ENCODE measurements around the gene DIPK1B.
A peak's percentile ranks its signal among the peaks of the same experiment; 100 is the strongest.

DIPK1B gene

GRCh38 chr9:136667214-136667939 is 45.0 kb upstream of the DIPK1B start:
- Histone ChIP-seq H3K4me2 (ENCODE audit: insufficient read depth, low read length) (no peak overlapping the region), H3K27ac (ENCODE audit: low read length) (no peak overlapping the region), H2AFZ (ENCODE audit: low read depth, low read length) (no peak overlapping the region), H3K27me3 (ENCODE audit: insufficient read depth, low read length, poor library complexity) (no peaks in the 10 kb centered on the region), H3K9ac (ENCODE audit: low read depth, low read length) (no peak overlapping the region), H3K36me3 (ENCODE audit: insufficient read depth, low read length) (no peaks in the 10 kb centered on the region), H3K4me3 (ENCODE audit: low read depth in 1 of 2, low read length in 2 of 2) (no peak overlapping the region), H3K79me2 (ENCODE audit: insufficient read depth, low read length) (no peaks in the 10 kb centered on the region), H3K9me3 (ENCODE audit: insufficient read depth, low read length, severe bottlenecking) (no peaks in the 10 kb centered on the region), H3K4me1 (ENCODE audit: insufficient read depth, low read length) (no peaks in the 10 kb centered on the region), H4K20me1 (ENCODE audit: insufficient read depth, low read length) (no peaks in the 10 kb centered on the region)
- TF ChIP-seq EZH2 (IDR thresholded peaks at IDR 0.05; ENCODE audit: borderline replicate concordance, low read depth, low read length, severe bottlenecking) (no peak), CTCF (IDR thresholded peaks at IDR 0.05; ENCODE audit: borderline replicate concordance, extremely low read depth, low read length, poor library complexity, severe bottlenecking) (no peak)
- DNase-seq (no peak), ATAC-seq (ENCODE audit: insufficient read depth, low read depth) (no peak)

- Histone ChIP-seq H3K9me3 (ENCODE audit: insufficient read depth, low read length, severe bottlenecking) (no peaks in the 10 kb centered on the region), H3K36me3 (ENCODE audit: insufficient read depth, low read length) (no peaks in the 10 kb centered on the region), H3K4me3 (ENCODE audit: low read depth in 1 of 2, low read length in 2 of 2) (no peak overlapping the region), H3K27ac (ENCODE audit: low read length) (no peak overlapping the region), H3K4me2 (ENCODE audit: insufficient read depth, low read length) (no peak overlapping the region), H4K20me1 (ENCODE audit: insufficient read depth, low read length) (no peaks in the 10 kb centered on the region), H2AFZ (ENCODE audit: low read depth, low read length) (no peak overlapping the region), H3K27me3 (ENCODE audit: insufficient read depth, low read length, poor library complexity) (no peaks in the 10 kb centered on the region), H3K79me2 (ENCODE audit: insufficient read depth, low read length) (no peaks in the 10 kb centered on the region), H3K4me1 (ENCODE audit: insufficient read depth, low read length) (no peaks in the 10 kb centered on the region), H3K9ac (ENCODE audit: low read depth, low read length) (no peak overlapping the region)
- TF ChIP-seq EZH2 (IDR thresholded peaks at IDR 0.05; ENCODE audit: borderline replicate concordance, low read depth, low read length, severe bottlenecking), result no peak
- no peak for TF ChIP-seq CTCF (IDR thresholded peaks at IDR 0.05; ENCODE audit: borderline replicate concordance, extremely low read depth, low read length, poor library complexity, severe bottlenecking)
- ATAC-seq (ENCODE audit: insufficient read depth, low read depth), result no peak
- DNase-seq, result no peak
These were observed 44.2 kb upstream of the DIPK1B start for GRCh38 chr9:136667940-136668760.

- Histone ChIP-seq H2AFZ (ENCODE audit: low read depth, low read length) (no peak overlapping the region), H3K27ac (ENCODE audit: low read length) (no peak overlapping the region), H3K27me3 (ENCODE audit: insufficient read depth, low read length, poor library complexity) (no peaks in the 10 kb centered on the region), H3K9ac (ENCODE audit: low read depth, low read length) (no peak overlapping the region), H4K20me1 (ENCODE audit: insufficient read depth, low read length) (no peaks in the 10 kb centered on the region), H3K4me3 (ENCODE audit: low read depth in 1 of 2, low read length in 2 of 2) (no peak overlapping the region), H3K79me2 (ENCODE audit: insufficient read depth, low read length) (no peaks in the 10 kb centered on the region), H3K4me1 (ENCODE audit: insufficient read depth, low read length) (no peaks in the 10 kb centered on the region), H3K4me2 (ENCODE audit: insufficient read depth, low read length) (no peak overlapping the region), H3K9me3 (ENCODE audit: insufficient read depth, low read length, severe bottlenecking) (no peaks in the 10 kb centered on the region), H3K36me3 (ENCODE audit: insufficient read depth, low read length) (no peaks in the 10 kb centered on the region)
- ATAC-seq (ENCODE audit: insufficient read depth, low read depth) (0 out of 3 replicates have a peak, but pooled peaks have one; percentile 20), DNase-seq (peak; percentile 18)
- no peak for TF ChIP-seq EZH2 (IDR thresholded peaks at IDR 0.05; ENCODE audit: borderline replicate concordance, low read depth, low read length, severe bottlenecking)
These were observed 43.2 kb upstream of the DIPK1B start for GRCh38 chr9:136668983-136669790.
